ENCODE results near the gene SLC16A14. TPM values are rescaled to one million over a fixed set of nuclear protein-coding genes. Genes with fewer than 3 reads are reported as not detected.

Gene SLC16A14
- total and polyA plus RNA-seq, 2 donors from 2014 or later = 1.5 to 6.6 TPM

- H3K27me3 ChIP-seq (ENCODE audit: control insufficient read depth, insufficient read depth, low read length) = no peaks in the 10 kb centered on the region
- no peaks in the 10 kb centered on the region for H3K4me1 ChIP-seq (ENCODE audit: control insufficient read depth in 2 of 3, insufficient read depth in 2 of 3, low read depth in 1 of 3, low read length in 3 of 3)
- H3K27ac ChIP-seq (ENCODE audit: low read depth in 2 of 2, low read length in 2 of 2) = no peak overlapping the region
- FAIRE-seq (no peak), DNase-seq (no peak)
- intact Hi-C loops (cut with DNase I) = loop anchor here (10.0 kb wide), 1 partner anchor 137 kb away; no protein-coding TSS in a partner anchor
- H3K9me3 ChIP-seq (ENCODE audit: control insufficient read depth in 2 of 3, insufficient read depth in 1 of 3, low read length in 3 of 3) = no peaks in the 10 kb centered on the region
- no peaks in the 10 kb centered on the region for H3K36me3 ChIP-seq (ENCODE audit: control insufficient read depth in 2 of 3, insufficient read depth in 3 of 3, low read length in 3 of 3)
- no peak overlapping the region for H3K9ac ChIP-seq (ENCODE audit: low read length in 3 of 3)
- no peak overlapping the region for H3K4me3 ChIP-seq (ENCODE audit: low read length in 3 of 3)
- no peak for TF ChIP-seq CTCF (IDR thresholded peaks at IDR 0.05; ENCODE audit: borderline replicate concordance, extremely low read depth, insufficient read depth)
Measured at GRCh38 chr2:230018153-230018552, 50.6 kb downstream of the SLC16A14 start.

GRCh38 chr2:230016844-230017243, 51.9 kb downstream of the SLC16A14 start:
- no peak for FAIRE-seq
- no peaks in the 10 kb centered on the region for H3K4me1 ChIP-seq (ENCODE audit: control insufficient read depth in 2 of 3, insufficient read depth in 2 of 3, low read depth in 1 of 3, low read length in 3 of 3)
- no peaks in the 10 kb centered on the region for H3K9me3 ChIP-seq (ENCODE audit: control insufficient read depth in 2 of 3, insufficient read depth in 1 of 3, low read length in 3 of 3)
- no peak for TF ChIP-seq CTCF (IDR thresholded peaks at IDR 0.05; ENCODE audit: borderline replicate concordance, extremely low read depth, insufficient read depth)
- no peak overlapping the region for H3K9ac ChIP-seq (ENCODE audit: low read length in 3 of 3)
- DNase-seq = no peak
- H3K27ac ChIP-seq (ENCODE audit: low read depth in 2 of 2, low read length in 2 of 2) = no peak overlapping the region
- no peak overlapping the region for H3K4me3 ChIP-seq (ENCODE audit: low read length in 3 of 3)
- intact Hi-C loops (cut with DNase I) = loop anchor here (10.0 kb wide), 1 partner anchor 138 kb away; no protein-coding TSS in a partner anchor
- H3K27me3 ChIP-seq (ENCODE audit: control insufficient read depth, insufficient read depth, low read length) = no peaks in the 10 kb centered on the region
- no peaks in the 10 kb centered on the region for H3K36me3 ChIP-seq (ENCODE audit: control insufficient read depth in 2 of 3, insufficient read depth in 3 of 3, low read length in 3 of 3)

GRCh38 chr2:230012267-230012884, 56.3 kb downstream of the SLC16A14 start:
- no peak for FAIRE-seq

More at GRCh38 chr2:230012267-230012884, 56.3 kb downstream of the SLC16A14 start:
- intact Hi-C loops (cut with DNase I) = loop anchor here (10.0 kb wide), 1 partner anchor 142 kb away; no protein-coding TSS in a partner anchor
- Histone ChIP-seq H3K9ac (ENCODE audit: low read length in 3 of 3) (no peak overlapping the region), H3K27ac (ENCODE audit: low read depth in 2 of 2, low read length in 2 of 2) (no peak overlapping the region), H3K4me1 (ENCODE audit: control insufficient read depth in 2 of 3, insufficient read depth in 2 of 3, low read depth in 1 of 3, low read length in 3 of 3) (no peaks in the 10 kb centered on the region), H3K9me3 (ENCODE audit: control insufficient read depth in 2 of 3, insufficient read depth in 1 of 3, low read length in 3 of 3) (no peaks in the 10 kb centered on the region), H3K27me3 (ENCODE audit: control insufficient read depth, insufficient read depth, low read length) (no peaks in the 10 kb centered on the region), H3K4me3 (ENCODE audit: low read length in 3 of 3) (no peak overlapping the region), H3K36me3 (ENCODE audit: control insufficient read depth in 2 of 3, insufficient read depth in 3 of 3, low read length in 3 of 3) (no peaks in the 10 kb centered on the region)
- DNase-seq = no peak
- TF ChIP-seq CTCF (IDR thresholded peaks at IDR 0.05; ENCODE audit: borderline replicate concordance, extremely low read depth, insufficient read depth) = no peak
